HepG2 (cell line): ENCODE results near the gene TNXB. TPM values are rescaled to one million over a fixed set of nuclear protein-coding genes. Genes with fewer than 3 reads are reported as not detected.
A peak's percentile ranks its signal among the peaks of the same experiment; 100 is the strongest.

Experiments used
- ASH2L ChIP-seq: fragments of 300-600, 200-600 bp; sonication (generic); IDR thresholded peaks from 2 replicates; pipeline ENCODE4 v1.7.0; 2017; ENCODE audit warnings: low read depth, mild to moderate bottlenecking, moderate library complexity, mixed read lengths, low read length; ENCODE audit not compliant: insufficient read length
- ELF3 ChIP-seq: IDR thresholded peaks from 2 replicates; pipeline ENCODE4 v1.6.1; 2016; ENCODE audit warnings: missing genetic modification reagents, missing compliant biosample characterization
- ETV5 ChIP-seq: IDR thresholded peaks from 2 replicates; pipeline ENCODE4 v1.6.1; 2018; ENCODE audit warnings: missing biosample characterization, missing genetic modification reagents, inconsistent platforms, borderline replicate concordance
- FOXM1 ChIP-seq: sonication (generic); formaldehyde crosslinking; IDR thresholded peaks from 2 replicates; pipeline ENCODE4 v1.5.0; 2020; ENCODE audit warnings: missing genetic modification reagents
- HIVEP1 ChIP-seq: sonication (generic); formaldehyde crosslinking; IDR thresholded peaks from 2 replicates; pipeline ENCODE4 v1.4.0; 2020; ENCODE audit warnings: mild to moderate bottlenecking, missing genetic modification reagents
- HMG20A ChIP-seq: IDR thresholded peaks from 2 replicates; pipeline ENCODE4 v1.6.1; 2016; ENCODE audit warnings: borderline replicate concordance
- PAWR ChIP-seq: sonication (generic); formaldehyde crosslinking; IDR thresholded peaks from 2 replicates; pipeline ENCODE4 v1.4.0; 2020; ENCODE audit warnings: missing genetic modification reagents, mild to moderate bottlenecking, borderline replicate concordance
- PRDM10 ChIP-seq: sonication (generic); formaldehyde crosslinking; IDR thresholded peaks from 2 replicates; pipeline ENCODE4 v1.4.0; 2020; ENCODE audit warnings: low read depth, missing genetic modification reagents
- RFXANK ChIP-seq: IDR thresholded peaks from 2 replicates; pipeline ENCODE4 v1.6.1; 2016
- TEAD3 ChIP-seq: optimal IDR thresholded peaks from 2 replicates; pipeline ENCODE3; 2016; ENCODE audit warnings: borderline replicate concordance
- XBP1 ChIP-seq: sonication (generic); formaldehyde crosslinking; IDR thresholded peaks from 2 replicates; pipeline ENCODE4 v1.5.0; 2020; ENCODE audit warnings: missing genetic modification reagents
- ZBTB49 ChIP-seq: sonication (generic); formaldehyde crosslinking; IDR thresholded peaks from 2 replicates; pipeline ENCODE4 v1.4.0; 2020; ENCODE audit warnings: missing genetic modification reagents, borderline replicate concordance
- ZNF441 ChIP-seq: sonication (generic); formaldehyde crosslinking; IDR thresholded peaks from 2 replicates; pipeline ENCODE4 v1.7.0; 2021; ENCODE audit warnings: missing genetic modification reagents, borderline replicate concordance
- ZNF503 ChIP-seq: sonication (generic); formaldehyde crosslinking; IDR thresholded peaks from 2 replicates; pipeline ENCODE4 v1.4.0; 2020; ENCODE audit warnings: missing genetic modification reagents
- ZNF652 ChIP-seq: IDR thresholded peaks from 2 replicates; pipeline ENCODE4 v1.6.1; 2016; ENCODE audit warnings: low read depth, borderline replicate concordance
- ZNF672 ChIP-seq: sonication (generic); formaldehyde crosslinking; IDR thresholded peaks from 2 replicates; pipeline ENCODE4 v1.8.1; 2022; ENCODE audit warnings: missing genetic modification reagents
- ZNF773 ChIP-seq: sonication (generic); formaldehyde crosslinking; IDR thresholded peaks from 2 replicates; pipeline ENCODE4 v1.4.0; 2020; ENCODE audit warnings: missing genetic modification reagents, borderline replicate concordance
- ZNF792 ChIP-seq: IDR thresholded peaks from 2 replicates; pipeline ENCODE4 v1.6.1; 2016
- ZNF850 ChIP-seq: sonication (generic); formaldehyde crosslinking; conservative IDR thresholded peaks from 2 replicates; pipeline ENCODE4 v1.9.0; 2021; ENCODE audit warnings: mild to moderate bottlenecking, missing genetic modification reagents
- polyA plus RNA-seq, 8 experiments: library from polyadenylated mRNA; depleted of rRNA in 3 of 8; stranded (reverse) in 7 of 8; unstranded in 1 of 8; fragments of >200 nt; fragmentation: Illumina TruSeq in 4 of 8; extraction: Trizol in 4 of 8; gene quantifications; 2 replicates each; pipeline versions ENCODE4 v1.2.1 to v1.2.3, GENCODE V29; 2011 to 2016; ENCODE audit warnings: low read depth in 4 of 8, missing spikeins in 1 of 8, mixed read lengths in 1 of 8; ENCODE audit not compliant: insufficient read depth in 1 of 8
- total RNA-seq, 5 experiments: library from RNA; depleted of rRNA; stranded (reverse); fragments of >200 nt; fragmentation: Illumina TruSeq; extraction: Trizol; gene quantifications; 2 replicates each; pipeline ENCODE4 v1.2.3, GENCODE V29; 2016; ENCODE audit warnings: low read depth in 1 of 5
- TF ChIP-seq, protein P1 (sequence below): sonication (generic); formaldehyde crosslinking; IDR thresholded peaks from 2 replicates; pipeline ENCODE4 v1.8.1; 2023; ENCODE audit warnings: mild to moderate bottlenecking, inconsistent platforms, moderate library complexity, missing genetic modification reagents, borderline replicate concordance

TNXB gene
- total and polyA plus RNA-seq, 2 of the 13 experiments (the other 11 are each of a cell fraction or from before 2014, with no cell fraction given): 1.6 to 2.7 TPM

DNA sequence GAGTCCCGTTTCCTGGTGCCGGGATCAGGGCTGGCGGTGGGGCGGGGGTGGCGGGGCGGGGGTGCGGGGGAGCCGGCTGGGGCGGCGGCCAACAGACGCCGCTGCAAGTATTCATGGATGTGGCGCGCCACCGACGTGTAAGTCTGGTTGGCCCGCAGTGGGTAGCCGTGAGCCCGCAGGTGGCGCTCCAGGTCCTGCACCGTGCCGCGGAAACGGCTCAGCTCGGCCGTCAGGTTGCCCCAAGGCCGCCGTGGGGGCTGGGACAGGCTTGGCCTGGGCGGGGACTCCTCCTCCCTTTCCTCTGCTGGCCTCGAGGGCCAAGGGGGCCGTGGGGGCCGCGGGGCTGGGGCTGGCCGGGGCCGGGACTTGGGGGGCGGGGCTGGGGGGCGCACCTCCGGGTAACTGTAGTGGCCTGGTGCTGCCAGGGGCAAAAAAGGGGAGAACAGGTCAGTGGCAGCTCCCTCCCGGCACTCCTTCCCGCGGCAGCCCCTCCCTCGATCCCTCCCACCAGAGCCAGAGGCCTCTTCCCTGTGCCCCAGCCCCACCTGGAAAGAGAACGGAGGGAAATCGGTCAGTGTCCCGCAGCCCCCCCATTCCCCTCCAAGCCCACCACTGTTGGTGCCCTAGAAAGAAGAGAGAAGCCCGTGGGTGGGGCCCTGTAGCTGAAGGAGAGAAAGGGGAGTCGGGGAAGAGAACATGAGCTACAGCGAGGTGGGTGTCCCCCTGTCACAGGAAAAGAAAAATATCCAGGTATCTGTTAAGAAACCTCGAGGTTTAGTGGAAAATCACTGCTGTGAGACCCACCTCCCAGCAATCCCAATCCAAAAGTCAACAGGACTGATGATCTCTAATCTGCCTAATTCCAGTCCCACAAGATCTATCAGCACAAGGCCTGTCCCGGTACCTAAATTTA is 21.3 kb downstream of the TNXB start (continued):
- peak; percentile 78; the same call in 1 of the 2 replicates for TF ChIP-seq PRDM10 (CRISPR knock-in tag)
- no peak for TF ChIP-seq ZNF652 (CRISPR knock-in tag)
- 0 out of 2 replicates have a peak, but pooled peaks have one; percentile 40 for TF ChIP-seq ZBTB49 (CRISPR knock-in tag)
- TF ChIP-seq FOXM1 (CRISPR knock-in tag): no peak
- TF ChIP-seq ZNF773: no peak
- TF ChIP-seq ZNF672 (CRISPR knock-in tag): no peak
- TF ChIP-seq ZNF503 (CRISPR knock-in tag): no peak
- no peak for TF ChIP-seq RFXANK (CRISPR knock-in tag)
- TF ChIP-seq ZNF792: no peak
- TF ChIP-seq HIVEP1: 0 out of 2 replicates have a peak, but pooled peaks have one; percentile 55
- peak; percentile 42; the same call in 1 of the 2 replicates for TF ChIP-seq ETV5 (CRISPR knock-in tag)
- TF ChIP-seq PAWR (CRISPR knock-in tag): no peak
- TF ChIP-seq ZNF441 (CRISPR knock-in tag): peak; percentile 64; the same call in 1 of the 2 replicates
- peak; percentile 68 for TF ChIP-seq ELF3
- no peak for TF ChIP-seq ASH2L
- TF ChIP-seq TEAD3: peak; percentile 65
- TF ChIP-seq, protein P1, sequence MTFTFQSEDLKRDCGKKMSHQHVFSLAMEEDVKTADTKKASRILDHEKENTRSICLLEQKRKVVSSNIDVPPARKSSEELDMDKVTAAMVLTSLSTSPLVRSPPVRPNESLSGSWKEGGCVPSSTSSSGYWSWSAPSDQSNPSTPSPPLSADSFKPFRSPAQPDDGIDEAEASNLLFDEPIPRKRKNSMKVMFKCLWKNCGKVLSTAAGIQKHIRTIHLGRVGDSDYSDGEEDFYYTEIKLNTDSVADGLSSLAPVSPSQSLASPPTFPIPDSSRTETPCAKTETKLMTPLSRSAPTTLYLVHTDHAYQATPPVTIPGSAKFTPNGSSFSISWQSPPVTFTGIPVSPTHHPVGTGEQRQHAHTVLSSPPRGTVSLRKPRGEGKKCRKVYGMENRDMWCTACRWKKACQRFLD (CRISPR knock-in tag): no peak
- TF ChIP-seq XBP1: no peak
- TF ChIP-seq ZNF850 (CRISPR knock-in tag): no peak
- TF ChIP-seq HMG20A: no peak
